H9 (cell line): ENCODE data around the gene SCAMP3. TPM values are rescaled to one million over a fixed set of nuclear protein-coding genes. Genes with fewer than 3 reads are reported as not detected.

Experiments used
- DNase-seq: peaks from one replicate; pipeline ENCODE4 v3.0.0-alpha.2; 2017
- H2AFZ ChIP-seq: one replicate; pipeline ENCODE4 v1.6.1; 2013; ENCODE audit warnings: mild to moderate bottlenecking, low read length, control low read depth, moderate library complexity
- H2AK5ac ChIP-seq: 2 replicates; pipeline ENCODE4 v1.6.1; 2013; ENCODE audit warnings: low read length, control low read depth, mixed read lengths; ENCODE audit not compliant: insufficient read length
- H2BK120ac ChIP-seq: one replicate; pipeline ENCODE4 v1.6.1; 2013; ENCODE audit warnings: low read depth, mild to moderate bottlenecking, low read length, control low read depth, inconsistent platforms; ENCODE audit not compliant: poor library complexity, severe bottlenecking
- H2BK12ac ChIP-seq: 2 replicates; pipeline ENCODE4 v1.6.1; 2013; ENCODE audit warnings: low read length, control low read depth, mixed read lengths, low read depth; ENCODE audit not compliant: insufficient read length
- H2BK15ac ChIP-seq: 2 replicates; pipeline ENCODE4 v1.6.1; 2013; ENCODE audit warnings: low read depth, low read length, control low read depth
- H2BK20ac ChIP-seq: one replicate; pipeline ENCODE4 v1.6.1; 2013; ENCODE audit warnings: low read depth, mild to moderate bottlenecking, low read length, control low read depth, inconsistent platforms; ENCODE audit not compliant: poor library complexity, severe bottlenecking
- H2BK5ac ChIP-seq: 2 replicates; pipeline ENCODE4 v1.6.1; 2013; ENCODE audit warnings: low read length, control low read depth, mixed read lengths; ENCODE audit not compliant: insufficient read length
- H3K14ac ChIP-seq: 2 replicates; pipeline ENCODE4 v1.6.1; 2013; ENCODE audit warnings: low read length, control low read depth; ENCODE audit not compliant: insufficient read depth
- H3K18ac ChIP-seq: 2 replicates; pipeline ENCODE4 v1.6.1; 2013; ENCODE audit warnings: low read depth, mild to moderate bottlenecking, mixed read lengths, low read length, control low read depth; ENCODE audit not compliant: insufficient read length
- H3K23ac ChIP-seq: 2 replicates; pipeline ENCODE4 v1.6.1; 2013; ENCODE audit warnings: low read length, control low read depth, mixed read lengths, low read depth; ENCODE audit not compliant: insufficient read length
- H3K23me2 ChIP-seq: 2 replicates; pipeline ENCODE4 v1.6.1; 2013; ENCODE audit warnings: low read depth, mild to moderate bottlenecking, mixed read lengths, low read length, control low read depth; ENCODE audit not compliant: insufficient read length, poor library complexity, severe bottlenecking
- H3K27ac ChIP-seq: 2 replicates; pipeline ENCODE4 v1.5.1; 2013; ENCODE audit warnings: low read length, control low read depth, mixed read lengths, low read depth; ENCODE audit not compliant: insufficient read length
- H3K27me3 ChIP-seq: 2 replicates; pipeline ENCODE4 v1.6.1; 2013; ENCODE audit warnings: low read length, control low read depth, inconsistent platforms; ENCODE audit not compliant: insufficient read depth
- H3K4ac ChIP-seq: 2 replicates; pipeline ENCODE4 v1.6.1; 2013; ENCODE audit warnings: low read depth, mild to moderate bottlenecking, control low read depth, inconsistent platforms, low read length, moderate library complexity
- H3K4me1 ChIP-seq: 2 replicates; pipeline ENCODE4 v1.6.1; 2013; ENCODE audit warnings: low read length, control low read depth, inconsistent platforms; ENCODE audit not compliant: insufficient read depth
- H3K4me2 ChIP-seq: 2 replicates; pipeline ENCODE4 v1.6.1; 2013; ENCODE audit warnings: low read length, control low read depth, mixed read lengths; ENCODE audit not compliant: insufficient read length, insufficient read depth
- H3K56ac ChIP-seq: 2 replicates; pipeline ENCODE4 v1.6.1; 2013; ENCODE audit warnings: low read depth, mild to moderate bottlenecking, mixed read lengths, low read length, control low read depth; ENCODE audit not compliant: insufficient read length
- H3K79me1 ChIP-seq: 2 replicates; pipeline ENCODE4 v1.6.1; 2013; ENCODE audit warnings: low read depth, mild to moderate bottlenecking, moderate library complexity, low read length, control low read depth, inconsistent platforms; ENCODE audit not compliant: insufficient read depth, poor library complexity, severe bottlenecking
- H3K79me2 ChIP-seq: 2 replicates; pipeline ENCODE4 v1.6.1; 2013; ENCODE audit warnings: low read length, control low read depth, inconsistent platforms; ENCODE audit not compliant: insufficient read depth
- H3K9ac ChIP-seq: 2 replicates; pipeline ENCODE4 v1.6.1; 2013; ENCODE audit warnings: low read length, control low read depth, mixed read lengths; ENCODE audit not compliant: insufficient read length; ENCODE audit errors: extremely low read depth
- H3K9me3 ChIP-seq: one replicate; pipeline ENCODE4 v1.6.1; 2013; ENCODE audit warnings: low read depth, low read length, inconsistent platforms; ENCODE audit not compliant: control insufficient read depth
- H3T11ph ChIP-seq: one replicate; pipeline ENCODE4 v1.6.1; 2013; ENCODE audit warnings: mild to moderate bottlenecking, low read length, control low read depth, inconsistent platforms
- H4K20me1 ChIP-seq: one replicate; pipeline ENCODE4 v1.6.1; 2013; ENCODE audit not compliant: control insufficient read depth, insufficient read length, insufficient read depth
- H4K5ac ChIP-seq: 2 replicates; pipeline ENCODE4 v1.6.1; 2013; ENCODE audit warnings: low read depth, mild to moderate bottlenecking, mixed read lengths, low read length, control low read depth; ENCODE audit not compliant: insufficient read length
- H4K8ac ChIP-seq: replicated peaks from 2 replicates; pipeline ENCODE4 v1.6.1; 2013; ENCODE audit warnings: low read length, control low read depth, mixed read lengths, low read depth; ENCODE audit not compliant: insufficient read length
- H4K91ac ChIP-seq: 2 replicates; pipeline ENCODE4 v1.6.1; 2013; ENCODE audit warnings: low read depth, mild to moderate bottlenecking, moderate library complexity, mixed read lengths, low read length, control low read depth; ENCODE audit not compliant: insufficient read length
- H3K27ac Mint-ChIP-seq, 3 experiments: 2 replicates in 2 of 3; 3 replicates in 1 of 3; pipeline ENCODE4 v1.8.0; 2020 to 2021; ENCODE audit warnings: mixed read lengths in 3 of 3, mild to moderate bottlenecking in 1 of 3, moderate library complexity in 1 of 3
- H3K27me3 Mint-ChIP-seq: 2 replicates; pipeline ENCODE4 v1.8.0; 2021; ENCODE audit warnings: low read depth, mild to moderate bottlenecking, moderate library complexity, mixed read lengths
- H3K36me3 Mint-ChIP-seq, 3 experiments: 2 replicates in 2 of 3; 3 replicates in 1 of 3; pipeline ENCODE4 v1.8.0; 2020 to 2021; ENCODE audit warnings: low read depth in 3 of 3, mixed read lengths in 3 of 3; ENCODE audit not compliant: insufficient read depth in 1 of 3
- H3K4me1 Mint-ChIP-seq, 2 experiments: 2 replicates each; pipeline ENCODE4 v1.8.0; 2020; ENCODE audit warnings: mixed read lengths in 2 of 2
- H3K4me3 Mint-ChIP-seq, 2 experiments: 2 replicates in 1 of 2; 3 replicates in 1 of 2; pipeline ENCODE4 v1.8.0; 2020 to 2021; ENCODE audit warnings: mild to moderate bottlenecking in 2 of 2, mixed read lengths in 2 of 2, moderate library complexity in 1 of 2
- H3K9me3 Mint-ChIP-seq, 2 experiments: 2 replicates in 1 of 2; 3 replicates in 1 of 2; pipeline ENCODE4 v1.8.0; 2020; ENCODE audit warnings: mild to moderate bottlenecking in 2 of 2, mixed read lengths in 2 of 2, moderate library complexity in 1 of 2
- CTCF ChIP-seq: fragments of 200-600 bp; sonication (generic); conservative IDR thresholded peaks from 3 replicates; pipeline ENCODE4 v1.8.0; 2021; ENCODE audit warnings: antibody characterized with exemption, mild to moderate bottlenecking
- WGBS: extraction: QIAGEN DNeasy Blood & Tissue Kit; methylation state at CpG from one replicate; pipeline ENCODE4 v1.1.7; 2013; ENCODE audit warnings: missing lambda C conversion rate, low lambda C conversion rate, mixed read lengths; ENCODE audit not compliant: insufficient read length; ENCODE audit errors: extremely low coverage; 5-methylcytosine and 5-hydroxymethylcytosine counted together
- total RNA-seq: library from RNA; stranded (reverse); gene quantifications from 2 replicates; pipeline ENCODE4 v1.2.1, GENCODE V29; 2021

Gene SCAMP3
- total RNA-seq, 1 experiment from 2014 or later: 52.5 TPM

GRCh38 chr1:155295942-155296267 is 33.7 kb upstream of the SCAMP3 start:
- Histone ChIP-seq H3K56ac (no peak overlapping the region), H2BK120ac (no peak overlapping the region), H3K9me3 (no peaks in the 10 kb centered on the region), H2AK5ac (no peak overlapping the region), H3K79me2 (no peaks in the 10 kb centered on the region), H3K27ac (no peak overlapping the region), H3K9ac (no peak overlapping the region), H2BK15ac (no peak overlapping the region), H3K4me1 (no peaks in the 10 kb centered on the region; the same call in 1 of the 2 replicates), H4K8ac (no peak overlapping the region), H3K27me3 (no peaks in the 10 kb centered on the region; the same call in 1 of the 2 replicates), H4K20me1 (no peaks in the 10 kb centered on the region), H3K4me2 (peak overlapping the region; percentile 67), H2AFZ (no peak overlapping the region), H3K14ac (no peak overlapping the region), H2BK12ac (no peak overlapping the region), H4K91ac (no peak overlapping the region), H2BK5ac (no peak overlapping the region), H3K4ac (no peak overlapping the region), H4K5ac (no peak overlapping the region), H2BK20ac (no peak overlapping the region), H3K79me1 (no peaks in the 10 kb centered on the region), H3K23ac (no peak overlapping the region), H3K18ac (no peak overlapping the region), H3K23me2 (peaks cover 12% of the 10 kb centered on the region), H3T11ph (no peak overlapping the region)
- TF ChIP-seq CTCF: no peak
- H3K4me1 Mint-ChIP-seq: peaks cover 12 to 23% of the 10 kb centered on the region in 2 experiments
- peaks cover 18% of the 10 kb centered on the region for H3K27me3 Mint-ChIP-seq
- H3K9me3 Mint-ChIP-seq: no peaks in the 10 kb centered on the region; a peak in 1 of 5 replicates
- no peaks in the 10 kb centered on the region for H3K36me3 Mint-ChIP-seq
- H3K4me3 Mint-ChIP-seq: peak overlapping the region; percentile 17 to 74; a peak in 3 of 5 replicates
- DNase-seq: no peak
- no CpG with 5 or more reads among the region's 7 CpGs for WGBS
- no peak overlapping the region; a peak in 1 of 7 replicates for H3K27ac Mint-ChIP-seq
